ENCODE results near the gene TEDDM1. TPM values are rescaled to one million over a fixed set of nuclear protein-coding genes. Genes with fewer than 3 reads are reported as not detected.

TEDDM1 gene
- polyA plus RNA-seq, 1 experiment = not detected

DNA sequence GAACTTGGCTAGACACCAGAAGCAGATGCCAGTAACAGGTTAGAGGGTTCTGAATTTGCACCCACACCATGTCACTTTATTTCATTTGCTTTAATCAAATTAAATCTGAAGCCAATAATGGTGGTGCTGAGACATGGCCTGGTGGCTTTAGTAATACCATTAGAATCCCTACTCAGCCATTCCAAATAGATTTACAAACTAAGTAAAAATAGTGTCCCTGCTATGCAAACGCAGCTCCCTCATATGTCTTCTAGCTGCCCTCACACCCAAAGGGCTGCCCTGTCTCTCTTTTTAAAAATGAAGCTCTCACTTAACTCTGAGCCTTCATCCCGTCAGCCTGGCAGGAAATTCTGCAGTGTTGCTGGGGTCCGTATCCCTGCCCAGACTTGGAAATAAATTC lies 29.9 kb downstream of the TEDDM1 start:
- Histone ChIP-seq H3K36me3 (ENCODE audit: control insufficient read depth, insufficient read depth, low read length) (no peaks in the 10 kb centered on the region), H3K4me3 (ENCODE audit: low read depth, low read length) (no peak overlapping the region), H3K27me3 (ENCODE audit: control insufficient read depth, insufficient read depth, low read length) (peaks cover 4% of the 10 kb centered on the region)
- TF ChIP-seq, protein P1, sequence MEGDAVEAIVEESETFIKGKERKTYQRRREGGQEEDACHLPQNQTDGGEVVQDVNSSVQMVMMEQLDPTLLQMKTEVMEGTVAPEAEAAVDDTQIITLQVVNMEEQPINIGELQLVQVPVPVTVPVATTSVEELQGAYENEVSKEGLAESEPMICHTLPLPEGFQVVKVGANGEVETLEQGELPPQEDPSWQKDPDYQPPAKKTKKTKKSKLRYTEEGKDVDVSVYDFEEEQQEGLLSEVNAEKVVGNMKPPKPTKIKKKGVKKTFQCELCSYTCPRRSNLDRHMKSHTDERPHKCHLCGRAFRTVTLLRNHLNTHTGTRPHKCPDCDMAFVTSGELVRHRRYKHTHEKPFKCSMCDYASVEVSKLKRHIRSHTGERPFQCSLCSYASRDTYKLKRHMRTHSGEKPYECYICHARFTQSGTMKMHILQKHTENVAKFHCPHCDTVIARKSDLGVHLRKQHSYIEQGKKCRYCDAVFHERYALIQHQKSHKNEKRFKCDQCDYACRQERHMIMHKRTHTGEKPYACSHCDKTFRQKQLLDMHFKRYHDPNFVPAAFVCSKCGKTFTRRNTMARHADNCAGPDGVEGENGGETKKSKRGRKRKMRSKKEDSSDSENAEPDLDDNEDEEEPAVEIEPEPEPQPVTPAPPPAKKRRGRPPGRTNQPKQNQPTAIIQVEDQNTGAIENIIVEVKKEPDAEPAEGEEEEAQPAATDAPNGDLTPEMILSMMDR (IDR thresholded peaks at IDR 0.05; ENCODE audit: insufficient read depth, low read depth, low read length) = no peak
- DNase-seq (ENCODE audit: low read depth) = no peak
- ChIA-PET POLR2A (no interaction called here), CTCF (interaction anchor here (2.6 kb wide), 1 partner anchor 19 kb away, joined by 5 read pairs; no protein-coding TSS in a partner anchor)

DNA sequence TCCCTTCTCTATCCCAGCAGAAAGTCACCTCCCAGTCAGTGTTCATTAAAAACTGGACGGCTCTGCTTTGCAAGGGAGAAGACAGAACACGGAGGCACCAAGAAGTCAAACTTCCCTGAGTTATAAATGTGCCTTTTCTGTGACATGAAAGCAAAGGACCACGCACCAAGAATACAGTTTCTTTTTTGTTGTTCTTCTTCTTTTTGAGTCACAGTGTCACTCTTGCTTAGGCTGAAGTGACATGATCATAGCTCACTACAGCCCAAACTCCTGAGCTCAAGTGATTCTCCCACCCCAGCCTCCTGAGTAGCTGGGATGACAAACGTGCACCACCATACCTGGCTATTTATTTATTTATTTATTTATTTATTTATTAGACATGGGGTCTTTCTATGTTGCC lies 31.6 kb downstream of the TEDDM1 start:
- POLR2A ChIA-PET = no interaction called here
- TF ChIP-seq, protein P1 (IDR thresholded peaks at IDR 0.05; ENCODE audit: insufficient read depth, low read depth, low read length) = no peak
- CTCF ChIA-PET = interaction anchor here (0.8 to 1.4 kb wide), 2 partner anchors 8 to 20 kb away, joined by 3 to 4 read pairs; no protein-coding TSS in a partner anchor

DNA sequence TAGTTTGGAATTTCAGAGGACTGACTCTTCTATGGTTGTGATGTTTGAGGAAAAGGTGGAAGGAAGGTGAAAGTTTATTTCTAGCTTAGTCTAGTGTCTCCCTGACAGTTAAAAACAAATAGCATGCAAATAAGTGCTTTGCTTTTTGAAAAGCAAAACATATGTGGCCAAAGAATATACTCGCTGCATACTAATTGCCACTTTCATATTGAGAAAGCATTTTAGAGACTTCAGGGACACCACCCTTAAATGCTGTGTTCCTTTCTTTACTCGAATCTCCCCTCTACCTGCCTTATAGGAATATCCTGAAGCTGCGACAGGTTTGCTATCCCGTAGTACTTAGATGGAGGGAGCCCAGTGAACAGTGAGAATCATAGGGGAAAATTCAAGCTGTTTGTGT lies 32.1 kb downstream of the TEDDM1 start:
- TF ChIP-seq, protein P1 (IDR thresholded peaks at IDR 0.05; ENCODE audit: insufficient read depth, low read depth, low read length) = no peak
- H3K4me3 ChIP-seq (ENCODE audit: low read depth, low read length) = no peak overlapping the region
- POLR2A ChIA-PET = no interaction called here
- CTCF ChIA-PET = interaction anchor here (0.8 to 1.4 kb wide), 2 partner anchors 9 to 21 kb away, joined by 3 to 4 read pairs; no protein-coding TSS in a partner anchor
- no peaks in the 10 kb centered on the region for H3K36me3 ChIP-seq (ENCODE audit: control insufficient read depth, insufficient read depth, low read length)
- H3K27me3 ChIP-seq (ENCODE audit: control insufficient read depth, insufficient read depth, low read length) = peaks cover 4% of the 10 kb centered on the region
- no peak for DNase-seq (ENCODE audit: low read depth)

More for the DNA sequence above, 31.6 kb downstream of the TEDDM1 start:
- H3K4me3 ChIP-seq (ENCODE audit: low read depth, low read length) = no peak overlapping the region
- DNase-seq (ENCODE audit: low read depth) = no peak
- H3K36me3 ChIP-seq (ENCODE audit: control insufficient read depth, insufficient read depth, low read length) = no peaks in the 10 kb centered on the region
- H3K27me3 ChIP-seq (ENCODE audit: control insufficient read depth, insufficient read depth, low read length) = peaks cover 4% of the 10 kb centered on the region

DNA sequence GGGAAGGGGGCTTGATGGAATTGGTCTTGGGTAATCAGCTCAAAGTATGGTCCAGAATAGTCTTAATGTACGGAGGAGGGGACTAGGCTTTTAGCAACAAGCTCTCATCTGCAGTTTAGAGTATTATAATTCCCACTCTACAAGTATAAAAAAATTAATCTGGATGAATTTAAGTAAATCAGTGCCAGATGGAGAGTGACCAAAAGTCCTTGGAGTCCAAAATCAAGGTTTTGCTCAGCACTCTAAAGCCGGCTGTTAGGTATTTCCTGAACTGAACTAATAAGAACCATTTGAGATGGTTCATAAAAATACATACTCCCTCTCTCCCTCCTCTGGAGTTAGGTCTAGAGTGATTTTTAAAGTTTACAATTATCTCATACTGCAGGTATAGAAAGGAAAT lies 32.5 kb downstream of the TEDDM1 start:
- POLR2A ChIA-PET = interaction anchor here (0.6 kb wide), 1 partner anchor 201 kb away, joined by 8 read pairs; no protein-coding TSS in a partner anchor
- no peak overlapping the region for H3K4me3 ChIP-seq (ENCODE audit: low read depth, low read length)
- TF ChIP-seq, protein P1 (IDR thresholded peaks at IDR 0.05; ENCODE audit: insufficient read depth, low read depth, low read length) = no peak
- H3K36me3 ChIP-seq (ENCODE audit: control insufficient read depth, insufficient read depth, low read length) = no peaks in the 10 kb centered on the region
- CTCF ChIA-PET = interaction anchor here (0.8 to 1.4 kb wide), 3 partner anchors 9 to 224 kb away, joined by 3 to 4 read pairs (median 4); no protein-coding TSS in a partner anchor
- no peak for DNase-seq (ENCODE audit: low read depth)
- H3K27me3 ChIP-seq (ENCODE audit: control insufficient read depth, insufficient read depth, low read length) = peaks cover 4% of the 10 kb centered on the region

DNA sequence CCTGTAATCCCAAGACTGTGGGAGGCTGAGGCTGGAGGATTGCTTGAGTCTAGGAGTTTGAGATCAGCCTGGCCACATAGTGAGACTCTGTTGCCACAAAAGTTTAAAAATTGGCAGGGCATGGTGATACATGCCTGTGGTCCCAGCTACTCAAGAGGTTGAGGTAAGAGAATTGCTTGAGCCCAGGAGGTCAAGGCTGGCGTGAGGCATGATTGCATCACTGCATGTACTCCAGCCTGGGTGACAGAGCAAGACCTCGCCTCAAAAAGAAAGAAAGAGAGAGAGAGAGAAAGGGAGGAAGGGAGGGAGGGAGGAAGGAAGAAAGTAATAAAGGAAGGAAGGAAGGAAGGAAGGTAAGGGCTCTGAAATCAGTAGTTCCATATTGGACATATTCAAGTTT lies 33.9 kb downstream of the TEDDM1 start:
- H3K36me3 ChIP-seq (ENCODE audit: control insufficient read depth, insufficient read depth, low read length) = no peaks in the 10 kb centered on the region
- peaks cover 4% of the 10 kb centered on the region for H3K27me3 ChIP-seq (ENCODE audit: control insufficient read depth, insufficient read depth, low read length)
- DNase-seq (ENCODE audit: low read depth) = no peak
- TF ChIP-seq, protein P1 (IDR thresholded peaks at IDR 0.05; ENCODE audit: insufficient read depth, low read depth, low read length) = no peak
- no peak overlapping the region for H3K4me3 ChIP-seq (ENCODE audit: low read depth, low read length)
- ChIA-PET CTCF (interaction anchor here (1.3 kb wide), 1 partner anchor 224 kb away, joined by 5 read pairs; no protein-coding TSS in a partner anchor), POLR2A (no interaction called here)
